Measurements from ENCODE around the gene TMSB4X.
A peak's percentile ranks its signal among the peaks of the same experiment; 100 is the strongest.
"Not testable (repeated sequence)": the region's sequence is repeated elsewhere in the genome, so short reads cannot be mapped to it uniquely, and the experiment has no call there.

Gene TMSB4X

GRCh38 chrX:12955882-12956703 is 18.8 kb upstream of the TMSB4X start:
- no peak for DNase-seq (ENCODE audit: low read depth)

GRCh38 chrX:12956704-12957534 is 18.0 kb upstream of the TMSB4X start:
- DNase-seq (ENCODE audit: low read depth) = no peak

- no peak for DNase-seq (ENCODE audit: low read depth)
Observed at GRCh38 chrX:12958059-12958458, 16.9 kb upstream of the TMSB4X start.

- DNase-seq (ENCODE audit: low read depth) = no peak
Observed at GRCh38 chrX:12958461-12958860, 16.4 kb upstream of the TMSB4X start.

GRCh38 chrX:12961196-12961718 is 13.7 kb upstream of the TMSB4X start:
- DNase-seq (ENCODE audit: low read depth) = no peak

- DNase-seq (ENCODE audit: low read depth) = no peak
Observed at GRCh38 chrX:12962041-12962504, 12.8 kb upstream of the TMSB4X start.

GRCh38 chrX:12963210-12963850 is 11.6 kb upstream of the TMSB4X start:
- not testable (repeated sequence) for DNase-seq (ENCODE audit: low read depth)

GRCh38 chrX:12965131-12965940 is 9.6 kb upstream of the TMSB4X start:
- DNase-seq (ENCODE audit: low read depth) = no peak

GRCh38 chrX:12966151-12966550 is 8.8 kb upstream of the TMSB4X start:
- DNase-seq (ENCODE audit: low read depth) = no peak

- no peak for DNase-seq (ENCODE audit: low read depth)
Observed at GRCh38 chrX:12967711-12968465, 7.0 kb upstream of the TMSB4X start.

- DNase-seq (ENCODE audit: low read depth) = peak; percentile 48
Observed at GRCh38 chrX:12970691-12971202, 4.2 kb upstream of the TMSB4X start.

- no peak for DNase-seq (ENCODE audit: low read depth)
Observed at GRCh38 chrX:12971282-12972003, 3.5 kb upstream of the TMSB4X start.

- no peak for DNase-seq (ENCODE audit: low read depth)
Observed at GRCh38 chrX:12972243-12972642, 2.7 kb upstream of the TMSB4X start.

- DNase-seq (ENCODE audit: low read depth) = no peak
Observed at GRCh38 chrX:12972878-12973560, 1.9 kb upstream of the TMSB4X start.

- DNase-seq (ENCODE audit: low read depth) = no peak
Observed at GRCh38 chrX:12973561-12974304, 1.2 kb upstream of the TMSB4X start.

- no peak for DNase-seq (ENCODE audit: low read depth)
Observed at GRCh38 chrX:12974305-12974795, 560 bp upstream of the TMSB4X start.

GRCh38 chrX:12975670-12975965 is 708 bp downstream of the TMSB4X start:
- no peak for DNase-seq (ENCODE audit: low read depth)

GRCh38 chrX:12975991-12976558 is 1.2 kb downstream of the TMSB4X start:
- no peak for DNase-seq (ENCODE audit: low read depth)
